RWPE1 (cell line): ENCODE results near the gene KRT8.

Experiments used
- CTCF ChIA-PET: fragments of 350-600 bp; sonication (Branson Sonifier 250); formaldehyde crosslinking; extraction: SDS; loops from one replicate; lab custom pipeline; 2021; lab: Yijun Ruan, JAX
- POLR2A ChIA-PET: fragments of 400-600 bp; formaldehyde crosslinking; extraction: SDS; loops from one replicate; lab custom pipeline; 2020; ENCODE audit warnings: antibody characterized with exemption; ENCODE audit not compliant: low non-redundant PET; lab: Yijun Ruan, JAX
- DNase-seq: peaks from one replicate; pipeline ENCODE4 v3.0.0; 2012; ENCODE audit warnings: low spot score
- H3K27ac ChIP-seq: fragments of 450-650 bp; 2 replicates; pipeline ENCODE4 v1.5.1; 2017
- TF ChIP-seq, protein P1 (sequence below): fragments of 450-650 bp; conservative IDR thresholded peaks from 2 replicates; pipeline ENCODE4 v1.5.1; 2017; ENCODE audit warnings: low read depth, mild to moderate bottlenecking

The KRT8 gene

DNA sequence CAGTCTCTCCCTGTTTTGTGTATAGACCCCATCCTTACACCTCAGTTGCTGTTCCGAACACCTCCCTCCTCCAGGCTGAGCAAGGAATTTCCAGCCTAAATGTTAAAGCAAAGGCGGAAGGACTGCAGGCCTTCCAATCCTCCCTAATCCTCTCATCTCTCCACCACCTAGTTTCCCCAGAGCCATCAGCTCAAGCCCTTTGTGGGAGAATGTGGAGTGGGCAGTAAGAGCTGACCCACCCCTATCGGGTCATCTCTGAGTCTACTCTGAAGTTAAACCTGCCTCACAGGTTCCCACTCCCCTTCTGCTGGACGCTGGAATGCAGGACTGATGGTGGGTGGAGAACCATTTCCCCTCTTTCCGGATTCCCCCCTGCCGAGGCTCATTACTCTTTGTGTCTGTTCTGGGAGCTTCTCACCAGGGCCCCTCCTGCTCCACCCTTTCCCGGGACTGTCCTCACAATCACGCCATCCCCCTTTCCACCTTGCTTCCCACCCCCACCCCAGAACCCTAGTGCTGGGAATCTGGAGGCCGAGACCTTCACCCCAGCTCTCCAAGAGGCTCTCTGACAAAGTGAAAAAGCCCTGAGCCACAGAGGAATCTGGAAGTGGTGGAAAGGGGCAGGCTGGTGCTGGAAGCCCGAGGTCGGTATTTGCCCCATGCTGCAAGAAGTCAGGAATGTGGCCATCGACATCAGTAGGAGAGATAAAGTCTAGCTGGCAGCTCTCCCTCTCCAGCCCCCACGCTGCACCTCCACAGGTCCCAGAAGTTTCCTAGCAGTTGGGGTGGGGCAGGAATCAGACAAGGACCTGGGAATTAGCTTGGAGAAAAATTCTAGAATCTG, 40.7 kb upstream of the KRT8 start:
- CTCF ChIA-PET = interaction anchor here (0.6 to 2.8 kb wide), 8 partner anchors 19 to 531 kb away, joined by 3 to 10 read pairs (median 4); partner anchors contain the start of gene KRT8
- TF ChIP-seq, protein P1, sequence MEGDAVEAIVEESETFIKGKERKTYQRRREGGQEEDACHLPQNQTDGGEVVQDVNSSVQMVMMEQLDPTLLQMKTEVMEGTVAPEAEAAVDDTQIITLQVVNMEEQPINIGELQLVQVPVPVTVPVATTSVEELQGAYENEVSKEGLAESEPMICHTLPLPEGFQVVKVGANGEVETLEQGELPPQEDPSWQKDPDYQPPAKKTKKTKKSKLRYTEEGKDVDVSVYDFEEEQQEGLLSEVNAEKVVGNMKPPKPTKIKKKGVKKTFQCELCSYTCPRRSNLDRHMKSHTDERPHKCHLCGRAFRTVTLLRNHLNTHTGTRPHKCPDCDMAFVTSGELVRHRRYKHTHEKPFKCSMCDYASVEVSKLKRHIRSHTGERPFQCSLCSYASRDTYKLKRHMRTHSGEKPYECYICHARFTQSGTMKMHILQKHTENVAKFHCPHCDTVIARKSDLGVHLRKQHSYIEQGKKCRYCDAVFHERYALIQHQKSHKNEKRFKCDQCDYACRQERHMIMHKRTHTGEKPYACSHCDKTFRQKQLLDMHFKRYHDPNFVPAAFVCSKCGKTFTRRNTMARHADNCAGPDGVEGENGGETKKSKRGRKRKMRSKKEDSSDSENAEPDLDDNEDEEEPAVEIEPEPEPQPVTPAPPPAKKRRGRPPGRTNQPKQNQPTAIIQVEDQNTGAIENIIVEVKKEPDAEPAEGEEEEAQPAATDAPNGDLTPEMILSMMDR = no peak
- peak; percentile 53 for DNase-seq
- H3K27ac ChIP-seq = peak overlapping the region; percentile 68
- POLR2A ChIA-PET = interaction anchor here (0.6 kb wide), 1 partner anchor 17 kb away, joined by 5 read pairs; no protein-coding TSS in a partner anchor

GRCh38 chr12:52944683-52945388, 40.0 kb upstream of the KRT8 start:
- H3K27ac ChIP-seq = peak overlapping the region; percentile 68; the same call in 1 of the 2 replicates
- no peak for DNase-seq
- ChIA-PET CTCF (interaction anchor here (0.6 to 2.8 kb wide), 4 partner anchors 23 to 60 kb away, joined by 3 to 10 read pairs (median 8); partner anchors contain the start of gene KRT8), POLR2A (interaction anchor here (0.6 kb wide), 2 partner anchors 18 to 509 kb away, joined by 3 to 5 read pairs; no protein-coding TSS in a partner anchor)
- TF ChIP-seq, protein P1 = no peak

DNA sequence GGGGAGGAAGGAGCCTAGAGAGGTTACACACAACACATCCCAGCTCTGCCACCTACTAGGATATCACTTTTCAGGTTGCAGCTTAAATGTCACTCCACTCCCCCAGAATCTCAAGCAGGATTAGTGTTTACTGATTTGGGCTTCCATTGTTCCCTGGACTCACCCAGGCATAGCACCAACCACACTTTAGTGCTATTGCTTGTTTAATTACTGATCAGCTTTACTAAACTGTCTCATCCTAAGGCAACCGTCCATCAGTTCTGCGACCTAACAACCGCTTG, 38.0 kb upstream of the KRT8 start:
- no peak for DNase-seq
- CTCF ChIA-PET = interaction anchor here (1.2 to 1.5 kb wide), 2 partner anchors 38 to 58 kb away, joined by 5 to 6 read pairs; no protein-coding TSS in a partner anchor
- POLR2A ChIA-PET = no interaction called here
- H3K27ac ChIP-seq = no peak overlapping the region
- TF ChIP-seq, protein P1 = no peak

DNA sequence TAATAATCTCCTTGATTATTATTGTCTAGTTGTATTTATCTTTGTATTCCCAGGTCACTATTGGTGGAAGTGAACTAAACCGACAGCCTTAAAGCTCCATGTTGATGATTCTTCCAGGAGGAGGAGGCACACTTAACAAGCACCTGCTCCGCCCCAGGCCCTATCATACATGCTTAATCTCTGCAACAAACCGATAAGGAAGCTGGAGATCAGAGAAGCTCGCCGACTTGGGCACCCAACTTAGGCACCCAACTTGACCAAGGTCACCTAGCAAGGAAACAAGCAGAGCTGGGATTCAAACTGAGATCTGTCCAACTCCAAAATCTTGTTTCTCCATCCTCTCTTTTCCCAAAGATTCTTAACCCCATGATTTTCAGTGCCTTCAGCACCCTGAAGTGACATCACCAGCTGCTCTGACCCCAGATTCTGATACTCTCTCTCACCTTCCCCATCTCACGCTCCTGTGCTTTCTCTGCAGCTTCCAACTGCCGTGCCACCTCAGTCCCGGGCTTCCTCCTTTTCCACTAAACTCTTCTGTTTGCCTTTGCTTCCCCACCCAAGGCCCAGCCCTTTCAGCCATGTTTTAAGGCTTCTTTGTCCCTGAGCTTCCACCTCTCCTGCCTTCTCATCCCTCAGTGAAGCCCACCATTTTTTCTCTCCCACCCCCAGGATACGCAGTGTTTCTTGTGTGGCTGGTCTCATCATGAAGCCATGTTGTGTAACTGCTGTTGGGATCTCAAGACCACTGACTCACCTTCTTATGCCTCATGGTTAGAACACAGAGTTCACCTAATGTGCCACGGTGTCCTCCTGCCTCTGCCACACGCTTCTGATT, 37.4 kb upstream of the KRT8 start:
- POLR2A ChIA-PET = no interaction called here

GRCh38 chr12:52929538-52929937, 24.7 kb upstream of the KRT8 start:
- no peak for DNase-seq
- ChIA-PET POLR2A (no interaction called here), CTCF (no interaction called here)
- TF ChIP-seq, protein P1 = no peak
- H3K27ac ChIP-seq = no peak overlapping the region

More for the DNA sequence above, 37.4 kb upstream of the KRT8 start:
- DNase-seq = no peak
- TF ChIP-seq, protein P1 = no peak
- CTCF ChIA-PET = interaction anchor here (1.2 to 1.5 kb wide), 2 partner anchors 38 to 57 kb away, joined by 5 to 6 read pairs; no protein-coding TSS in a partner anchor
- H3K27ac ChIP-seq = no peak overlapping the region
